T-helper 1 cell (primary cell): Measurements from ENCODE around the gene RAD51B.

Experiments used
- DNase-seq, 5 donors: peaks; one replicate each; pipeline ENCODE4 v3.0.0-alpha.2; 2012 to 2020

RAD51B gene

GRCh38 chr14:68239988-68240771 lies 420.6 kb downstream of the RAD51B start:
- DNase-seq: no peak

GRCh38 chr14:68241862-68242487 lies 422.4 kb downstream of the RAD51B start:
- no peak for DNase-seq

- DNase-seq: no peak
Observed at GRCh38 chr14:68243450-68244010, 424.0 kb downstream of the RAD51B start.

GRCh38 chr14:68244262-68244980 lies 424.8 kb downstream of the RAD51B start:
- DNase-seq: no peak

GRCh38 chr14:68245146-68246073 lies 425.8 kb downstream of the RAD51B start:
- DNase-seq: no peak

GRCh38 chr14:68246074-68246785 lies 426.7 kb downstream of the RAD51B start:
- DNase-seq: no peak

GRCh38 chr14:68246786-68247105 lies 427.2 kb downstream of the RAD51B start:
- DNase-seq: no peak

GRCh38 chr14:68247274-68247673 lies 427.7 kb downstream of the RAD51B start:
- DNase-seq: no peak

- no peak for DNase-seq
Observed at GRCh38 chr14:68247676-68248268, 428.2 kb downstream of the RAD51B start.

- DNase-seq: peak in 1 of 5 donors; percentile 56
Observed at GRCh38 chr14:68248481-68249255, 429.1 kb downstream of the RAD51B start.

GRCh38 chr14:68249661-68250451 lies 430.3 kb downstream of the RAD51B start:
- DNase-seq: no peak

- DNase-seq: no peak
Observed at GRCh38 chr14:68250927-68251768, 431.6 kb downstream of the RAD51B start.

- no peak for DNase-seq
Observed at GRCh38 chr14:68251769-68252100, 432.2 kb downstream of the RAD51B start.

- DNase-seq: no peak
Observed at GRCh38 chr14:68253160-68253780, 433.7 kb downstream of the RAD51B start.

- DNase-seq: no peak
Observed at GRCh38 chr14:68253878-68254528, 434.4 kb downstream of the RAD51B start.

- no peak for DNase-seq
Observed at GRCh38 chr14:68254669-68255527, 435.3 kb downstream of the RAD51B start.

GRCh38 chr14:68255693-68256178 lies 436.2 kb downstream of the RAD51B start:
- DNase-seq: no peak
